Fibroblast of skin of back (primary cell): Measurements from ENCODE around the gene ACHE.
"Not testable (repeated sequence)": the region's sequence is repeated elsewhere in the genome, so short reads cannot be mapped to it uniquely, and the experiment has no call there.

Experiments
- DNase-seq: peaks from one replicate; pipeline ENCODE4 v3.0.0-alpha.2; 2013

ACHE gene

DNA sequence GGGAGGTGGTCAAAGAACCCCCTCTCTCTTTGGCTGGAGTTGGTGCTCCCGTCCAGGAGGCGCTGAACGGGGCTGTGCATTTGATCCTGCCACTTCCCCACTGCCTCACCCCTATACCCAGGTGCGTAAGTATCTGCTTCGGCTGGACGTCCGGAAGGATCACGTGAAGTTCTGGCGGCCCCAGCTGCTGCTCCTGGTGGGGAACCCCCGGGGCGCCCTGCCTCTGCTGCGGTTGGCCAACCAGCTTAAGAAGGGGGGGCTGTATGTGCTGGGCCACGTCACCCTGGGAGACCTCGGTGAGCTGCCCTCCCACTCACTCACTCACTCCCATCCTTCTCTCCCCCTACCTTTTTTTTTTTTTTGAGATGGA is 34.1 kb downstream of the ACHE start:
- DNase-seq = no peak

DNA sequence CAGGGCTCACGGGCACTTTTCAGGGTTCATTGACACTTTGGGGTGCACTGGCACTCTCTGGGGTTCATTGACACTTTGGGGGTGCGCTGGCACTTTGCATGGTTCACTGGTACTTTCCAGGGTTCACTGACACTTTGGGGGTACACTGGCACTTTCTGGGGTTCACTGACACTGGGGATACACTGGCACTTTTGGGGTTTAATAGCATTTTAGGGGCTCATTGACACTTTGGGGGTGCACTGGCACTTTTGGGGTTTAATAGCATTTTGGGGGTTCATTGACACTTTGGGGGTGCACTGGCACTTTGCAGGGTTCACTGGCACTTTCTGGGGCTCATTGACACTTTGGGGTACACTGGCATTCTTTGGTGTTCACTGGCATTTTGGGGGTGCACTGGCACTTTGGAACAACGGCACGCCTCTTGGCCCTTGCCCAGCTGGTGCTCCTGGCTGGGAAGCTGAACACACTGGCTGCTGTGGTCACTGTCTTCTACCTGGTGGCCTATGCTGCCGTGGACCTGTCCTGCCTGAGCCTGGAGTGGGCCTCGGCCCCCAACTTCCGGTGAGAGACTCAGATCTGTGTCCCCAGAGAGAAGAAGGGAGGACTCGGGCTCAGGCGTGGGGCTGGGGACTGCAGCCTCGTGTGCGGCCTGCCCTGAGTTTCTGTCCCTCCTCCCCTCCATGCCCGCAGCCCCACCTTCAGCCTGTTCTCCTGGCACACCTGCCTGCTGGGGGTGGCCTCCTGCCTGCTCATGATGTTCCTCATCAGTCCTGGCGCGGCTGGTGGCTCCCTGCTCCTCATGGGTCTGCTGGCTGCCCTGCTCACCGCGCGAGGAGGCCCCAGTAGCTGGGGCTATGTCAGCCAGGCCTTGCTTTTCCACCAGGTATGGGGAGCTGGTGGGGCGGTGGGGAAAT is 34.7 kb downstream of the ACHE start:
- DNase-seq = no peak

DNA sequence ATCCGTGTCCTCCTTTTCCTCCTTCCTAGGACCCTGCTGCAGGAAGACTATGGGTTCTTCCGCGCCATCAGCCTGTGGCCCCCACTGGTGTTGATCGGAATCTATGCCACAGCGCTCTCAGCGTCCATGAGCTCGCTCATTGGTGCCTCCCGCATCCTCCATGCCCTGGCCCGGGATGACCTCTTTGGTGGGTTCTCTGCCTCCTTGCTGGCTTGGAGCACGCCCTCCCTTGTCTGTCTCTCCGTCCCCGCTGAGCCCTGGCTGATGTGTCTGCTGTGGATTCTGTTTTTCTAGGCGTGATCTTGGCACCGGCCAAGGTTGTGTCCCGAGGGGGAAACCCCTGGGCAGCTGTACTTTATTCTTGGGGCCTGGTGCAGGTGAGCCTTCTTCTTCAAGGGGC is 35.8 kb downstream of the ACHE start:
- DNase-seq = no peak

DNA sequence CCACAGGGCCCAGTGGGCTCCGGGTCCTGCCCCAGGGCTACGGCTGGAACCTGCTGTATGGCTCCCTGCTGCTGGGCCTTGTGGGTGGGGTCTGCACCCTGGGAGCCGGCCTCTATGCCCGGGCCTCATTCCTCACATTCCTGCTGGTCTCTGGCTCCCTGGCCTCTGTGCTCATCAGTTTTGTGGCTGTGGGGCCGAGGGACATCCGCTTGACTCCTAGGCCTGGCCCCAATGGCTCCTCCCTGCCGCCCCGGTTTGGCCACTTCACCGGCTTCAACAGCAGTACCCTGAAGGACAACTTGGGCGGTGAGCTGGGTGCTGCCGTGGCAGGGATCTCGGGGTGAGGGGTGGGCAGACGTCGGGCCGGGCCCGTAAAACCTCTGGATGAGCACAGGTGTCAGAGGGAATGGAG is 38.8 kb downstream of the ACHE start:
- no peak for DNase-seq

GRCh38 chr7:100855515-100855914 is 40.2 kb downstream of the ACHE start:
- no peak for DNase-seq

DNA sequence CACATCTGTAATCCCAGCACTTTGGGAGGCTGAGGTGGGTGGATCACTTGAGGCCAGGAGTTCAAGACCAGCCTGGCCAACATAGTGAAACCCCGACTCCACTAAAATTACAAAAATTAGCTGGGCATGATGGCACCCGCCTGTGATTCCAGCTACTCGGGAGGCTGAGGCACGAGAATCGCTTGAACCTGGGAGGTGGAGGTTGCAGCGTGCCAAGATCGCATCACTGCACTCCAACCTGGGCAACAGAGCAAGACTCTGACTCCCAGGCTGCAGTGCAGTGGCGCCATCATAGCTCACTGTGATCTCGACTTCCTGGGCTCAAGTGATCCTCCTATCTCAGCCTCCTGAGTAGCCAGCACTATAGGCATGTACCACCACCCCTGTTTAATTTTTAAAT is 40.8 kb downstream of the ACHE start:
- DNase-seq = not testable (repeated sequence)

DNA sequence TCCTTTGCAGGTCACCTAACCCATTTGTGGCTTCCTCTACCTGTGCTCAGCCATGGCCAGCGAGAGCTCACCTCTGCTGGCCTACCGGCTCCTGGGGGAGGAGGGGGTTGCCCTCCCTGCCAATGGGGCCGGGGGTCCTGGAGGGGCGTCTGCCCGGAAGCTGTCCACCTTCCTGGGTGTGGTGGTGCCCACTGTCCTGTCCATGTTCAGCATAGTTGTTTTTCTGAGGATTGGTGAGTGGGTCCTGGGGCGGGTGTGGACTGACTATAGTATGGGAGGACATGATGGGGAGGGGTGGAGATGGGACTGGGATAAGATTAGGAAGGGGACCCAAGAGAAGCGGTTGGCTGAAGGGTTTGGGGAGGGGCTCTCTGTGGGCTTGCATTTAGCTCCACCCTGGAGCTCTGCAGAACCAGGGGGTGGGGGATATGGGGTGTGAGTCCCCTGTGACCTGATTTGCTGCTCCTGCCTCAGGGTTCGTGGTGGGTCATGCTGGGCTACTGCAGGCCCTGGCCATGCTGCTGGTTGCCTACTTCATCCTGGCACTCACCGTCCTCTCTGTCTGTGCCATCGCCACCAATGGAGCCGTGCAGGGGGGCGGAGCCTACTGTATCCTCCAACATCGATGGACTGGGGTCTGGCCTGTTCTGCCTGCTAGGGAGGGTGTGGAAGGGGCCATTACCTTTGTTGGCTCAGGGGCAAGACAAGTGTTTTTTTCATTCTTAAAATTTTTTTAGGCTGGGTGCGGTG is 41.4 kb downstream of the ACHE start:
- no peak for DNase-seq

- peak; percentile 92 for DNase-seq
These were observed 43.4 kb downstream of the ACHE start, which contains the start of gene SLC12A9 for GRCh38 chr7:100852048-100852872. SLC12A9 (plus strand) TSS chr7:100852713; CDS start chr7:100854198, 1,485 bp downstream.

DNA sequence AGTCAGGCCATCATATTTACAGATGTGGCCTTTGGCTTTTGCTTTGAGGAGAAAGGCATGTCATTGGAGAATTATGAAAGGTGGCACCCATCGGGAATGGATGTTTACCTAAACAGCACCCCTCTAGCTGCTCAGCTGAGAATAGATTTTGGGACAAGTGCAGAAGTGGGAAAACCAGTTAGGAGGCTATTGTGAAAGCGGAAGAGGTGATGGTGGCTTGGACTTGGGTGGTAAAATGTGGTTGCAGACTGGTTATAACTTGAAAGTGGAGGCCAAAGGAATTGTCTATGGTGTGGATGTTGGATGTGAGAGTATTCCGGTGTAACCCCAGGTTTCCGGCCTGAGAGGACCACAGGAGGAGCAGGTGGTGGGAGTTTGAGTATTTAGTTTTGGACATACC is 48.3 kb downstream of the ACHE start:
- no peak for DNase-seq

- DNase-seq = no peak
These were observed 55.1 kb downstream of the ACHE start for GRCh38 chr7:100840470-100841100.
